NK-92 treated with Interleukin-12 subunit alpha and Interleukin-12 subunit beta, amount 100 ng/mL, for 24 hours (cell line): ENCODE data around the gene PDE2A.

Source experiments
- DNase-seq: peaks from one replicate; lab custom pipeline; 2025; lab: John Stamatoyannopoulos, UW

The PDE2A gene

GRCh38 chr11:72673943-72674828 lies at the start of gene PDE2A:
Gene PDE2A, minus strand, starts transcription at chr11:72674422. Its CDS starts 215 bp downstream, at chr11:72674207.
- DNase-seq: no peak

GRCh38 chr11:72723508-72723907 lies 49.3 kb upstream of the PDE2A start:
- no peak for DNase-seq

- DNase-seq: peak; percentile 84
Measured at GRCh38 chr11:72722050-72722748, 48.0 kb upstream of the PDE2A start.

- peak; percentile 29 for DNase-seq
Measured at GRCh38 chr11:72721689-72722049, 47.4 kb upstream of the PDE2A start.

- DNase-seq: no peak
Measured at GRCh38 chr11:72721276-72721675, 47.1 kb upstream of the PDE2A start.

- DNase-seq: no peak
Measured at GRCh38 chr11:72720784-72721183, 46.6 kb upstream of the PDE2A start.

- DNase-seq: no peak
Measured at GRCh38 chr11:72720047-72720446, 45.8 kb upstream of the PDE2A start.

- DNase-seq: no peak
Measured at GRCh38 chr11:72719551-72719950, 45.3 kb upstream of the PDE2A start.

- no peak for DNase-seq
Measured at GRCh38 chr11:72719144-72719543, 44.9 kb upstream of the PDE2A start.

GRCh38 chr11:72718101-72718501 lies 43.9 kb upstream of the PDE2A start:
- DNase-seq: no peak

GRCh38 chr11:72716788-72717435 lies 42.7 kb upstream of the PDE2A start:
- no peak for DNase-seq

- DNase-seq: no peak
Measured at GRCh38 chr11:72716290-72716689, 42.1 kb upstream of the PDE2A start.

GRCh38 chr11:72712841-72713240 lies 38.6 kb upstream of the PDE2A start:
- DNase-seq: no peak

- no peak for DNase-seq
Measured at GRCh38 chr11:72712168-72712751, 38.0 kb upstream of the PDE2A start.

- no peak for DNase-seq
Measured at GRCh38 chr11:72711141-72711540, 36.9 kb upstream of the PDE2A start.

- DNase-seq: no peak
Measured at GRCh38 chr11:72710278-72710677, 36.1 kb upstream of the PDE2A start.

- no peak for DNase-seq
Measured at GRCh38 chr11:72709478-72710238, 35.4 kb upstream of the PDE2A start.

- no peak for DNase-seq
Measured at GRCh38 chr11:72707032-72707431, 32.8 kb upstream of the PDE2A start.

GRCh38 chr11:72706579-72706978 lies 32.4 kb upstream of the PDE2A start:
- no peak for DNase-seq

GRCh38 chr11:72705442-72706365 lies 31.5 kb upstream of the PDE2A start:
- no peak for DNase-seq
